HepG2 (cell line): ENCODE measurements around the gene TAF6L.

Experiments
- IKZF4 ChIP-seq: sonication (generic); formaldehyde crosslinking; IDR thresholded peaks from 2 replicates; pipeline ENCODE4 v1.5.1; 2020; ENCODE audit warnings: borderline replicate concordance, mild to moderate bottlenecking, low read depth, missing genetic modification reagents; ENCODE audit errors: not compliant biosample characterization
- MTA1 ChIP-seq: sonication (generic); formaldehyde crosslinking; IDR thresholded peaks from 2 replicates; pipeline ENCODE4 v1.4.0; 2020; ENCODE audit warnings: missing genetic modification reagents, mild to moderate bottlenecking, borderline replicate concordance
- POLR2AphosphoS5 ChIP-seq: IDR thresholded peaks from 2 replicates; pipeline ENCODE4 v1.6.1; 2012; ENCODE audit warnings: low read depth, low read length
- TCF7 ChIP-seq: sonication (generic); IDR thresholded peaks from 2 replicates; pipeline ENCODE4 v1.6.1; 2016; ENCODE audit warnings: antibody characterized with exemption, low read depth

GRCh38 chr11:62810748-62811147 is 39.6 kb downstream of the TAF6L start:
- TF ChIP-seq IKZF4 (CRISPR knock-in tag), result no peak
- TF ChIP-seq TCF7, result no peak
- no peak for TF ChIP-seq POLR2AphosphoS5
- TF ChIP-seq MTA1, result no peak
